ENCODE results near the gene EIF3L. TPM values are rescaled to one million over a fixed set of nuclear protein-coding genes. Genes with fewer than 3 reads are reported as not detected.

The EIF3L gene
- total RNA-seq, 8 experiments from 2014 or later, result 381 to 1,095 (median 566) TPM

- in situ Hi-C loops (cut with MboI; ENCODE audit: low pct_unique_long_range_greater_than_20kb in 2 of 9, low sequenced_read_pairs in 9 of 9, unreplicated experiment in 9 of 9), result no loop called here
- WGBS, 10 experiments, result 90 to 100% (median 100%) methylated on average over 1 to 4 of the region's 5 CpGs; no CpG with 5 or more reads in 6 of the 10 experiments
- Histone ChIP-seq H3K4me3 (no peak overlapping the region), H3K4me1 (replicated peaks in 1 of 2) (peaks cover 0 to 2% of the 10 kb centered on the region in 2 donors), H3K27ac (no peak overlapping the region)
- ATAC-seq (replicated peaks in 6 of 8), result no peak
Measured at GRCh38 chr22:37929390-37929789, 80.2 kb downstream of the EIF3L start.

GRCh38 chr22:37930270-37930951 lies 81.2 kb downstream of the EIF3L start:
- in situ Hi-C loops (cut with MboI; ENCODE audit: low pct_unique_long_range_greater_than_20kb in 2 of 9, low sequenced_read_pairs in 9 of 9, unreplicated experiment in 9 of 9), result no loop called here
- Histone ChIP-seq H3K4me3 (no peak overlapping the region), H3K4me1 (replicated peaks in 1 of 2) (peaks cover 0 to 2% of the 10 kb centered on the region in 2 donors), H3K27ac (no peak overlapping the region)
- ATAC-seq (replicated peaks in 6 of 8), result peak in 3 of 8 experiments; percentile 17 to 36 (median 17)
- 40 to 93% (median 87%) methylated on average over 1 to 3 of the region's 11 CpGs; no CpG with 5 or more reads in 7 of the 10 experiments for WGBS, 10 experiments

- Histone ChIP-seq H3K4me1 (replicated peaks in 1 of 2) (peaks cover 0 to 2% of the 10 kb centered on the region in 2 donors), H3K27ac (no peak overlapping the region), H3K4me3 (no peak overlapping the region)
- WGBS, 10 experiments, result 46 to 100% (median 86%) methylated on average over 1 to 2 of the region's 2 CpGs; no CpG with 5 or more reads in 3 of the 10 experiments
- no peak for ATAC-seq (replicated peaks in 6 of 8)
- in situ Hi-C loops (cut with MboI; ENCODE audit: low pct_unique_long_range_greater_than_20kb in 2 of 9, low sequenced_read_pairs in 9 of 9, unreplicated experiment in 9 of 9), result no loop called here
Measured at GRCh38 chr22:37930952-37931440, 81.8 kb downstream of the EIF3L start.

GRCh38 chr22:37931893-37932389 lies 82.7 kb downstream of the EIF3L start:
- in situ Hi-C loops (cut with MboI; ENCODE audit: low pct_unique_long_range_greater_than_20kb in 2 of 9, low sequenced_read_pairs in 9 of 9, unreplicated experiment in 9 of 9), result no loop called here
- no peak for ATAC-seq (replicated peaks in 6 of 8)
- Histone ChIP-seq H3K4me3 (no peak overlapping the region), H3K27ac (no peak overlapping the region), H3K4me1 (replicated peaks in 1 of 2) (peaks cover 0 to 2% of the 10 kb centered on the region in 2 donors)
- 94 to 97% methylated on average over 3 to 4 of the region's 6 CpGs; no CpG with 5 or more reads in 8 of the 10 experiments for WGBS, 10 experiments

- no peak for ATAC-seq (replicated peaks in 6 of 8)
- H3K4me3 ChIP-seq, result no peak overlapping the region
- in situ Hi-C loops (cut with MboI; ENCODE audit: low pct_unique_long_range_greater_than_20kb in 2 of 9, low sequenced_read_pairs in 9 of 9, unreplicated experiment in 9 of 9), result no loop called here
- 100% methylated on average over 1 of the region's 10 CpGs; no CpG with 5 or more reads in 9 of the 10 experiments for WGBS, 10 experiments
- peaks cover 0 to 2% of the 10 kb centered on the region in 2 donors for H3K4me1 ChIP-seq (replicated peaks in 1 of 2)
- no peak overlapping the region for H3K27ac ChIP-seq
Measured at GRCh38 chr22:37932401-37932800, 83.2 kb downstream of the EIF3L start.

GRCh38 chr22:37932821-37933578 lies 83.8 kb downstream of the EIF3L start:
- Histone ChIP-seq H3K4me1 (replicated peaks in 1 of 2) (peaks cover 0 to 2% of the 10 kb centered on the region in 2 donors), H3K4me3 (no peak overlapping the region), H3K27ac (no peak overlapping the region)
- 80 to 100% (median 91%) methylated on average over 1 to 5 of the region's 21 CpGs; no CpG with 5 or more reads in 4 of the 10 experiments for WGBS, 10 experiments
- no peak for ATAC-seq (replicated peaks in 6 of 8)
- in situ Hi-C loops (cut with MboI; ENCODE audit: low pct_unique_long_range_greater_than_20kb in 2 of 9, low sequenced_read_pairs in 9 of 9, unreplicated experiment in 9 of 9), result no loop called here

- Histone ChIP-seq H3K4me3 (no peak overlapping the region), H3K27ac (no peak overlapping the region), H3K4me1 (replicated peaks in 1 of 2) (peaks cover 0 to 2% of the 10 kb centered on the region in 2 donors)
- in situ Hi-C loops (cut with MboI; ENCODE audit: low pct_unique_long_range_greater_than_20kb in 2 of 9, low sequenced_read_pairs in 9 of 9, unreplicated experiment in 9 of 9), result no loop called here
- 0 to 83% (median 49%) methylated on average over 1 to 5 of the region's 13 CpGs; no CpG with 5 or more reads in 6 of the 10 experiments for WGBS, 10 experiments
- peak; percentile 97 to 99 (median 98) for ATAC-seq (replicated peaks in 6 of 8)
Measured at GRCh38 chr22:37933711-37934376, 84.6 kb downstream of the EIF3L start.

Other genes starting within 250 kb of the EIF3L start
- gene GGA1, start 240.6 kb upstream of the EIF3L start, total RNA-seq, result 10 to 100 TPM; 25.1 to 76.1 (median 34.1) TPM
- gene SH3BP1, start 209.8 kb upstream of the EIF3L start, total RNA-seq, result 10 to 100 TPM in 1 of 8 experiments, 1 to 10 TPM in 6, under 1 TPM in 1; 0.87 to 17.3 (median 3.3) TPM
- gene PDXP, start 190.7 kb upstream of the EIF3L start, total RNA-seq, result 10 to 100 TPM; 11.3 to 62.8 (median 50.0) TPM
- 1,000 to 10,000 TPM in 1 of 8 experiments, 100 to 1,000 TPM in 4, 10 to 100 TPM in 3; 23.1 to 1,188 (median 160) TPM for gene LGALS1, start 173.8 kb upstream of the EIF3L start, total RNA-seq
- gene NOL12, start 163.1 kb upstream of the EIF3L start, total RNA-seq, result 10 to 100 TPM; 16.4 to 41.8 (median 26.6) TPM
- 10 to 100 TPM; 13.8 to 56.2 (median 25.3) TPM for gene TRIOBP, start 152.4 kb upstream of the EIF3L start, total RNA-seq
- 10 to 100 TPM; 10.6 to 41.6 (median 14.6) TPM for gene GCAT, start 41.5 kb upstream of the EIF3L start, total RNA-seq
- not detected for gene GALR3, start 26.0 kb upstream of the EIF3L start, total RNA-seq
- 10 to 100 TPM; 12.3 to 56.7 (median 30.9) TPM for gene ANKRD54, start 5.1 kb upstream of the EIF3L start, total RNA-seq
- 10 to 100 TPM; 14.5 to 42.2 (median 19.7) TPM for gene MICALL1, start 56.9 kb downstream of the EIF3L start, total RNA-seq
- 1 to 10 TPM in 5 of 8 experiments, under 1 TPM in 3; 0.63 to 4.3 (median 2.1) TPM for gene C22orf23, start 104.2 kb downstream of the EIF3L start, total RNA-seq
- gene POLR2F, start 104.3 kb downstream of the EIF3L start, total RNA-seq, result 100 to 1,000 TPM in 4 of 8 experiments, 10 to 100 TPM in 4; 69.1 to 147 (median 106) TPM
- 1 to 10 TPM in 1 of 8 experiments, under 1 TPM in 7; 0.20 to 1.3 (median 0.42) TPM for gene SOX10, start 135.1 kb downstream of the EIF3L start, total RNA-seq
- gene PICK1, start 208.0 kb downstream of the EIF3L start, total RNA-seq, result 10 to 100 TPM; 15.2 to 36.7 (median 24.7) TPM
- 1 to 10 TPM in 6 of 8 experiments, under 1 TPM in 2; 0.64 to 2.7 (median 1.8) TPM for gene SLC16A8, start 234.8 kb downstream of the EIF3L start, total RNA-seq

All from motor neuron (in vitro differentiated cells).